ENCODE results near the gene BZW1. TPM values are rescaled to one million over a fixed set of nuclear protein-coding genes. Genes with fewer than 3 reads are reported as not detected.

The BZW1 gene
- total and polyA plus RNA-seq, 4 donors = 37.4 to 226 (median 170) TPM

GRCh38 chr2:200770847-200771246 lies 40.9 kb upstream of the BZW1 start:
- 64 to 81% methylated on average over 6 of the region's 6 CpGs for WGBS, 2 donors
- ATAC-seq (ENCODE audit: insufficient read depth, low FRiP score) (no peak), DNase-seq (no peak)

GRCh38 chr2:200772620-200773019 lies 39.1 kb upstream of the BZW1 start:
- no peaks in the 10 kb centered on the region for H3K36me3 ChIP-seq (ENCODE audit: control insufficient read depth in 4 of 4, insufficient read depth in 4 of 4, low read length in 4 of 4)
- WGBS, 2 donors = 89 to 92% methylated on average over 2 of the region's 2 CpGs
- no peak overlapping the region for H3K4me3 ChIP-seq
- no peaks in the 10 kb centered on the region for H3K27me3 ChIP-seq (ENCODE audit: control insufficient read depth in 3 of 3, insufficient read depth in 3 of 3, low read length in 2 of 3)
- H3K4me1 ChIP-seq (ENCODE audit: control insufficient read depth in 5 of 5, insufficient read depth in 5 of 5, low read length in 5 of 5) = no peaks in the 10 kb centered on the region
- ATAC-seq (ENCODE audit: insufficient read depth, low FRiP score) (no peak), DNase-seq (no peak)
- no peak for TF ChIP-seq CTCF (IDR thresholded peaks at IDR 0.05; ENCODE audit: control extremely low read depth, extremely low read depth)
- H3K27ac ChIP-seq (ENCODE audit: low read depth in 1 of 2, low read length in 1 of 2) = no peak overlapping the region
- H3K9ac ChIP-seq (ENCODE audit: insufficient read depth in 1 of 2, low read length in 2 of 2) = no peak overlapping the region
- H3K9me3 ChIP-seq (ENCODE audit: control insufficient read depth in 4 of 4, insufficient read depth in 3 of 4, low read length in 3 of 4) = peaks cover 0 to 1% (median 0%) of the 10 kb centered on the region in 4 donors

More at GRCh38 chr2:200770847-200771246, 40.9 kb upstream of the BZW1 start:
- H3K27ac ChIP-seq (ENCODE audit: low read depth in 1 of 2, low read length in 1 of 2) = no peak overlapping the region
- no peak overlapping the region for H3K4me3 ChIP-seq
- H3K36me3 ChIP-seq (ENCODE audit: control insufficient read depth in 4 of 4, insufficient read depth in 4 of 4, low read length in 4 of 4) = no peaks in the 10 kb centered on the region
- no peak for TF ChIP-seq CTCF (IDR thresholded peaks at IDR 0.05; ENCODE audit: control extremely low read depth, extremely low read depth)
- no peak overlapping the region for H3K9ac ChIP-seq (ENCODE audit: insufficient read depth in 1 of 2, low read length in 2 of 2)
- H3K9me3 ChIP-seq (ENCODE audit: control insufficient read depth in 4 of 4, insufficient read depth in 3 of 4, low read length in 3 of 4) = peaks cover 0 to 1% (median 0%) of the 10 kb centered on the region in 4 donors
- H3K27me3 ChIP-seq (ENCODE audit: control insufficient read depth in 3 of 3, insufficient read depth in 3 of 3, low read length in 2 of 3) = no peaks in the 10 kb centered on the region
- H3K4me1 ChIP-seq (ENCODE audit: control insufficient read depth in 5 of 5, insufficient read depth in 5 of 5, low read length in 5 of 5) = no peaks in the 10 kb centered on the region

GRCh38 chr2:200773083-200773482 lies 38.6 kb upstream of the BZW1 start:
- H3K27ac ChIP-seq (ENCODE audit: low read depth in 1 of 2, low read length in 1 of 2) = no peak overlapping the region
- no peak for TF ChIP-seq CTCF (IDR thresholded peaks at IDR 0.05; ENCODE audit: control extremely low read depth, extremely low read depth)
- ATAC-seq (ENCODE audit: insufficient read depth, low FRiP score) (no peak), DNase-seq (no peak)
- no peak overlapping the region for H3K9ac ChIP-seq (ENCODE audit: insufficient read depth in 1 of 2, low read length in 2 of 2)
- H3K4me1 ChIP-seq (ENCODE audit: control insufficient read depth in 5 of 5, insufficient read depth in 5 of 5, low read length in 5 of 5) = no peaks in the 10 kb centered on the region
- no peak overlapping the region for H3K4me3 ChIP-seq
- WGBS, 2 donors = 94 to 100% methylated on average over 1 of the region's 1 CpG
- peaks cover 0 to 1% (median 0%) of the 10 kb centered on the region in 4 donors for H3K9me3 ChIP-seq (ENCODE audit: control insufficient read depth in 4 of 4, insufficient read depth in 3 of 4, low read length in 3 of 4)
- H3K36me3 ChIP-seq (ENCODE audit: control insufficient read depth in 4 of 4, insufficient read depth in 4 of 4, low read length in 4 of 4) = no peaks in the 10 kb centered on the region
- no peaks in the 10 kb centered on the region for H3K27me3 ChIP-seq (ENCODE audit: control insufficient read depth in 3 of 3, insufficient read depth in 3 of 3, low read length in 2 of 3)

- Histone ChIP-seq H3K4me3 (no peak overlapping the region), H3K27me3 (ENCODE audit: control insufficient read depth in 3 of 3, insufficient read depth in 3 of 3, low read length in 2 of 3) (no peaks in the 10 kb centered on the region), H3K9ac (ENCODE audit: insufficient read depth in 1 of 2, low read length in 2 of 2) (no peak overlapping the region), H3K9me3 (ENCODE audit: control insufficient read depth in 4 of 4, insufficient read depth in 3 of 4, low read length in 3 of 4) (peaks cover 0 to 1% (median 0%) of the 10 kb centered on the region in 4 donors), H3K36me3 (ENCODE audit: control insufficient read depth in 4 of 4, insufficient read depth in 4 of 4, low read length in 4 of 4) (no peaks in the 10 kb centered on the region), H3K4me1 (ENCODE audit: control insufficient read depth in 5 of 5, insufficient read depth in 5 of 5, low read length in 5 of 5) (peaks cover 0 to 2% (median 0%) of the 10 kb centered on the region in 5 donors), H3K27ac (ENCODE audit: low read depth in 1 of 2, low read length in 1 of 2) (no peak overlapping the region)
- no peak for DNase-seq
- TF ChIP-seq CTCF (IDR thresholded peaks at IDR 0.05; ENCODE audit: control extremely low read depth, extremely low read depth) = no peak
- ATAC-seq (ENCODE audit: insufficient read depth, low FRiP score) = no peak
- WGBS, 2 donors = 95 to 98% methylated on average over 1 of the region's 1 CpG
Measured at GRCh38 chr2:200774920-200775319, 36.8 kb upstream of the BZW1 start.

All from lung (tissue), 12 donors.